SK-N-SH treated with all-trans-retinoic acid at 6 μM for 48 hours (cell line): ENCODE results near the gene EPS8L2.

Source experiments
- ZFP3 ChIP-seq: fragments of 250-450 bp; sonication (Bioruptor Pico); IDR thresholded peaks from 2 replicates; pipeline ENCODE4 v1.5.0; 2020; ENCODE audit warnings: mild to moderate bottlenecking, moderate library complexity
- ZNF70 ChIP-seq: fragments of 450-650 bp; formaldehyde crosslinking; IDR thresholded peaks from 2 replicates; pipeline ENCODE4 v1.5.0; 2020; ENCODE audit warnings: mild to moderate bottlenecking, moderate library complexity
- TF ChIP-seq, protein P1 (sequence below): fragments of 250-450 bp; sonication (Bioruptor Pico); IDR thresholded peaks from 2 replicates; pipeline ENCODE4 v1.5.1; 2020; ENCODE audit warnings: low read depth, mild to moderate bottlenecking, moderate library complexity
- TF ChIP-seq, protein P2 (sequence below): fragments of 250-450 bp; sonication (Bioruptor Pico); IDR thresholded peaks from 2 replicates; pipeline ENCODE4 v1.5.0; 2020; ENCODE audit warnings: mild to moderate bottlenecking, moderate library complexity
- TF ChIP-seq, protein P3 (sequence below): fragments of 250-450 bp; sonication (Bioruptor Pico); IDR thresholded peaks from 2 replicates; pipeline ENCODE4 v1.8.0; 2021; ENCODE audit warnings: low read depth, mild to moderate bottlenecking, moderate library complexity, borderline replicate concordance

DNA sequence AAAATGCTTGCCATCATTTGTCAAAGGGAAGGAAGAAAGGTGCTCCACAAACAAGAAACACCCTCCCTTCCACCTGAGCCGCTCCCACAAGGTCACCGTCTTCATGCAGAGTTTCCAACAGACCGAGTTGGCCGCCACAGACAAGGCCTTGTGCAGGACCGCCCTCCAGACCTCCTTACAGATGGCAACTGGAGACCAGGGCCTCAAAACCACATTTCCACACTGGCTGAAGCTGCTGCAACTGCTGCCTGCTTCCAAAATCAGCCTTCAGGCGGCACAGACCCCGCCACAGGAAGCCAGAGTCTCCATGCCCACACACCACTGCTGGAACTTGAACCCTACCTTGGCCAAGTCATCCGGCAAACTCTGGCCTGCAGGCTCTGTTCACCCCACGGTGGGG lies 17.4 kb upstream of the EPS8L2 start:
- TF ChIP-seq, protein P1, sequence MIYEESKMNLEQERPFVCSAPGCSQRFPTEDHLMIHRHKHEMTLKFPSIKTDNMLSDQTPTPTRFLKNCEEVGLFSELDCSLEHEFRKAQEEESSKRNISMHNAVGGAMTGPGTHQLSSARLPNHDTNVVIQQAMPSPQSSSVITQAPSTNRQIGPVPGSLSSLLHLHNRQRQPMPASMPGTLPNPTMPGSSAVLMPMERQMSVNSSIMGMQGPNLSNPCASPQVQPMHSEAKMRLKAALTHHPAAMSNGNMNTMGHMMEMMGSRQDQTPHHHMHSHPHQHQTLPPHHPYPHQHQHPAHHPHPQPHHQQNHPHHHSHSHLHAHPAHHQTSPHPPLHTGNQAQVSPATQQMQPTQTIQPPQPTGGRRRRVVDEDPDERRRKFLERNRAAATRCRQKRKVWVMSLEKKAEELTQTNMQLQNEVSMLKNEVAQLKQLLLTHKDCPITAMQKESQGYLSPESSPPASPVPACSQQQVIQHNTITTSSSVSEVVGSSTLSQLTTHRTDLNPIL (CRISPR knock-in tag): no peak
- TF ChIP-seq, protein P2, sequence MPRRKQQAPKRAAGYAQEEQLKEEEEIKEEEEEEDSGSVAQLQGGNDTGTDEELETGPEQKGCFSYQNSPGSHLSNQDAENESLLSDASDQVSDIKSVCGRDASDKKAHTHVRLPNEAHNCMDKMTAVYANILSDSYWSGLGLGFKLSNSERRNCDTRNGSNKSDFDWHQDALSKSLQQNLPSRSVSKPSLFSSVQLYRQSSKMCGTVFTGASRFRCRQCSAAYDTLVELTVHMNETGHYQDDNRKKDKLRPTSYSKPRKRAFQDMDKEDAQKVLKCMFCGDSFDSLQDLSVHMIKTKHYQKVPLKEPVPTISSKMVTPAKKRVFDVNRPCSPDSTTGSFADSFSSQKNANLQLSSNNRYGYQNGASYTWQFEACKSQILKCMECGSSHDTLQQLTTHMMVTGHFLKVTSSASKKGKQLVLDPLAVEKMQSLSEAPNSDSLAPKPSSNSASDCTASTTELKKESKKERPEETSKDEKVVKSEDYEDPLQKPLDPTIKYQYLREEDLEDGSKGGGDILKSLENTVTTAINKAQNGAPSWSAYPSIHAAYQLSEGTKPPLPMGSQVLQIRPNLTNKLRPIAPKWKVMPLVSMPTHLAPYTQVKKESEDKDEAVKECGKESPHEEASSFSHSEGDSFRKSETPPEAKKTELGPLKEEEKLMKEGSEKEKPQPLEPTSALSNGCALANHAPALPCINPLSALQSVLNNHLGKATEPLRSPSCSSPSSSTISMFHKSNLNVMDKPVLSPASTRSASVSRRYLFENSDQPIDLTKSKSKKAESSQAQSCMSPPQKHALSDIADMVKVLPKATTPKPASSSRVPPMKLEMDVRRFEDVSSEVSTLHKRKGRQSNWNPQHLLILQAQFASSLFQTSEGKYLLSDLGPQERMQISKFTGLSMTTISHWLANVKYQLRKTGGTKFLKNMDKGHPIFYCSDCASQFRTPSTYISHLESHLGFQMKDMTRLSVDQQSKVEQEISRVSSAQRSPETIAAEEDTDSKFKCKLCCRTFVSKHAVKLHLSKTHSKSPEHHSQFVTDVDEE (CRISPR knock-in tag): no peak
- TF ChIP-seq, protein P3, sequence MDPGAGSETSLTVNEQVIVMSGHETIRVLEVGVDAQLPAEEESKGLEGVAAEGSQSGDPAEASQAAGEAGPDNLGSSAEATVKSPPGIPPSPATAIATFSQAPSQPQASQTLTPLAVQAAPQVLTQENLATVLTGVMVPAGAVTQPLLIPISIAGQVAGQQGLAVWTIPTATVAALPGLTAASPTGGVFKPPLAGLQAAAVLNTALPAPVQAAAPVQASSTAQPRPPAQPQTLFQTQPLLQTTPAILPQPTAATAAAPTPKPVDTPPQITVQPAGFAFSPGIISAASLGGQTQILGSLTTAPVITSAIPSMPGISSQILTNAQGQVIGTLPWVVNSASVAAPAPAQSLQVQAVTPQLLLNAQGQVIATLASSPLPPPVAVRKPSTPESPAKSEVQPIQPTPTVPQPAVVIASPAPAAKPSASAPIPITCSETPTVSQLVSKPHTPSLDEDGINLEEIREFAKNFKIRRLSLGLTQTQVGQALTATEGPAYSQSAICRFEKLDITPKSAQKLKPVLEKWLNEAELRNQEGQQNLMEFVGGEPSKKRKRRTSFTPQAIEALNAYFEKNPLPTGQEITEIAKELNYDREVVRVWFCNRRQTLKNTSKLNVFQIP (CRISPR knock-in tag): no peak
- TF ChIP-seq ZNF70 (CRISPR knock-in tag): no peak
- TF ChIP-seq ZFP3 (CRISPR knock-in tag): no peak
